ENCODE data around the gene RAMP2. TPM values are rescaled to one million over a fixed set of nuclear protein-coding genes. Genes with fewer than 3 reads are reported as not detected.

Gene RAMP2
- 1 to 10 TPM; 3.1 to 7.6 TPM for total RNA-seq

- peak in 2 of 4 donors; percentile 39 for DNase-seq
- peaks cover 13% of the 10 kb centered on the region for H3K4me1 ChIP-seq
- H3K9me3 ChIP-seq, result no peaks in the 10 kb centered on the region
- H3K36me3 ChIP-seq (replicated peaks in 1 of 2; ENCODE audit: insufficient read depth in 1 of 2, low read depth in 2 of 2), result no peaks in the 10 kb centered on the region
- intact Hi-C loops (cut with DNase I), result no loop called here
- H3K4me3 ChIP-seq, result peak within 1 kb of the TSS in 1 of 2 donors; percentile 16
- ATAC-seq, result peak; percentile 52
- H3K27ac ChIP-seq, result peak within 1 kb of the TSS in 2 of 4 donors; percentile 15 to 30
- TF ChIP-seq POLR2A (IDR thresholded peaks at IDR 0.05), result no peak
- no peak for TF ChIP-seq CTCF (IDR thresholded peaks at IDR 0.05)
- WGBS, 2 donors, result 5% methylated on average over 66 of the region's 92 CpGs; no CpG with 5 or more reads in 1 of the 2 donors
- peaks cover 0 to 10% of the 10 kb centered on the region in 2 donors for H3K27me3 ChIP-seq
Observed at GRCh38 chr17:42760652-42761581, at the start of gene RAMP2. TSS of gene RAMP2 (plus strand) at chr17:42761227. CDS start at chr17:42761262, 35 bp downstream.

- TF ChIP-seq POLR2A (IDR thresholded peaks at IDR 0.05), result no peak
- TF ChIP-seq CTCF (IDR thresholded peaks at IDR 0.05), result peak; percentile 38 to 78 (median 68)
- Histone ChIP-seq H3K9me3 (no peaks in the 10 kb centered on the region), H3K4me1 (no peaks in the 10 kb centered on the region), H3K4me3 (no peak overlapping the region), H3K27me3 (no peaks in the 10 kb centered on the region), H3K36me3 (replicated peaks in 1 of 2; ENCODE audit: insufficient read depth in 1 of 2, low read depth in 2 of 2) (peaks cover 11 to 47% of the 10 kb centered on the region in 2 donors), H3K27ac (no peak overlapping the region)
- 14 to 15% methylated on average over 2 of the region's 2 CpGs for WGBS, 2 donors
- ATAC-seq, result peak; percentile 71
- intact Hi-C loops (cut with DNase I), result loop anchor here (10.0 kb wide), 1 partner anchor 104 kb away; the partner anchor contains the start of gene BECN1
- DNase-seq, result peak; percentile 19 to 58 (median 33)
Observed at GRCh38 chr17:42720996-42721583, 39.9 kb upstream of the RAMP2 start.

GRCh38 chr17:42723636-42724035, 37.4 kb upstream of the RAMP2 start:
- Histone ChIP-seq H3K27me3 (no peaks in the 10 kb centered on the region), H3K4me3 (no peak overlapping the region), H3K36me3 (replicated peaks in 1 of 2; ENCODE audit: insufficient read depth in 1 of 2, low read depth in 2 of 2) (peaks cover 12 to 32% of the 10 kb centered on the region in 2 donors), H3K9me3 (no peaks in the 10 kb centered on the region), H3K27ac (no peak overlapping the region), H3K4me1 (no peaks in the 10 kb centered on the region)
- intact Hi-C loops (cut with DNase I), result loop anchor here (10.0 kb wide), 1 partner anchor 101 kb away; the partner anchor contains the start of gene BECN1
- WGBS, 2 donors, result 64 to 65% methylated on average over 3 of the region's 3 CpGs
- DNase-seq (no peak), ATAC-seq (no peak)
- no peak for TF ChIP-seq POLR2A (IDR thresholded peaks at IDR 0.05)
- no peak for TF ChIP-seq CTCF (IDR thresholded peaks at IDR 0.05)

GRCh38 chr17:42725143-42725542, 35.9 kb upstream of the RAMP2 start:
- Histone ChIP-seq H3K4me3 (no peak overlapping the region), H3K9me3 (no peaks in the 10 kb centered on the region), H3K36me3 (replicated peaks in 1 of 2; ENCODE audit: insufficient read depth in 1 of 2, low read depth in 2 of 2) (peaks cover 9 to 23% of the 10 kb centered on the region in 2 donors), H3K4me1 (no peaks in the 10 kb centered on the region), H3K27ac (no peak overlapping the region), H3K27me3 (no peaks in the 10 kb centered on the region)
- 94 to 97% methylated on average over 6 of the region's 6 CpGs for WGBS, 2 donors
- intact Hi-C loops (cut with DNase I), result loop anchor here (10.0 kb wide), 1 partner anchor 100 kb away; the partner anchor contains the start of gene BECN1
- TF ChIP-seq CTCF (IDR thresholded peaks at IDR 0.05) (no peak), POLR2A (IDR thresholded peaks at IDR 0.05) (no peak)
- ATAC-seq (no peak), DNase-seq (no peak)
